Astrocyte (in vitro differentiated cells and primary cell): ENCODE measurements around the gene MYO16. TPM values are rescaled to one million over a fixed set of nuclear protein-coding genes. Genes with fewer than 3 reads are reported as not detected.
A peak's percentile ranks its signal among the peaks of the same experiment; 100 is the strongest.

ENCODE experiments used
- DNase-seq: peaks from one replicate; pipeline ENCODE4 v3.0.0-alpha.2; 2010; ENCODE audit warnings: low read depth
- FAIRE-seq: peaks from 2 replicates; lab custom pipeline; 2011; peaks lifted over from hg19 to GRCh38; lab: Jason Lieb, UNC
- H2AFZ ChIP-seq: 2 replicates; pipeline ENCODE4 v1.6.0; 2012; ENCODE audit warnings: low read depth, low read length, inconsistent platforms
- H3K27ac ChIP-seq: 2 replicates; pipeline ENCODE4 v1.5.1; 2011; ENCODE audit warnings: low read depth, low read length, inconsistent platforms
- H3K27me3 ChIP-seq: 2 replicates; pipeline ENCODE4 v1.6.0; 2011; ENCODE audit warnings: low read length, inconsistent platforms; ENCODE audit not compliant: insufficient read depth
- H3K36me3 ChIP-seq: 2 replicates; pipeline ENCODE4 v1.5.1; 2011; ENCODE audit warnings: low read length, inconsistent platforms; ENCODE audit not compliant: insufficient read depth
- H3K4me1 ChIP-seq: 2 replicates; pipeline ENCODE4 v1.5.1; 2011; ENCODE audit warnings: low read length, inconsistent platforms; ENCODE audit not compliant: insufficient read depth
- H3K4me2 ChIP-seq: 2 replicates; pipeline ENCODE4 v1.6.0; 2012; ENCODE audit warnings: low read length, inconsistent platforms
- H3K4me3 ChIP-seq: 2 replicates; pipeline ENCODE4 v1.5.1; 2011; ENCODE audit warnings: low read depth, mild to moderate bottlenecking, low read length, inconsistent platforms; ENCODE audit not compliant: insufficient read depth
- H3K79me2 ChIP-seq: 2 replicates; pipeline ENCODE4 v1.6.0; 2012; ENCODE audit warnings: mild to moderate bottlenecking, low read length, inconsistent platforms; ENCODE audit not compliant: insufficient read depth
- H3K9ac ChIP-seq: 2 replicates; pipeline ENCODE4 v1.6.0; 2012; ENCODE audit warnings: mild to moderate bottlenecking, low read length, inconsistent platforms
- H3K9me3 ChIP-seq: 2 replicates; pipeline ENCODE4 v1.5.1; 2012; ENCODE audit warnings: low read depth, mild to moderate bottlenecking, low read length, inconsistent platforms; ENCODE audit not compliant: insufficient read depth
- H4K20me1 ChIP-seq: 2 replicates; pipeline ENCODE4 v1.6.0; 2012; ENCODE audit warnings: low read length, inconsistent platforms; ENCODE audit not compliant: insufficient read depth
- H3K27ac Mint-ChIP-seq: one replicate; pipeline ENCODE4 v1.8.0; 2021; ENCODE audit warnings: mild to moderate bottlenecking, mixed read lengths; ENCODE audit not compliant: unreplicated experiment
- H3K27me3 Mint-ChIP-seq: one replicate; pipeline ENCODE4 v1.8.0; 2021; ENCODE audit warnings: low read depth, mixed read lengths; ENCODE audit not compliant: unreplicated experiment
- H3K36me3 Mint-ChIP-seq: one replicate; pipeline ENCODE4 v1.8.0; 2021; ENCODE audit warnings: low read depth, mixed read lengths; ENCODE audit not compliant: unreplicated experiment
- H3K4me1 Mint-ChIP-seq: one replicate; pipeline ENCODE4 v1.8.0; 2021; ENCODE audit warnings: low read depth, mixed read lengths; ENCODE audit not compliant: unreplicated experiment
- H3K4me3 Mint-ChIP-seq: one replicate; pipeline ENCODE4 v1.8.0; 2021; ENCODE audit warnings: mild to moderate bottlenecking, moderate library complexity, mixed read lengths; ENCODE audit not compliant: unreplicated experiment
- H3K9me3 Mint-ChIP-seq: one replicate; pipeline ENCODE4 v1.8.0; 2021; ENCODE audit warnings: mild to moderate bottlenecking, mixed read lengths; ENCODE audit not compliant: unreplicated experiment
- CTCF ChIP-seq: IDR thresholded peaks from 2 replicates; pipeline ENCODE4 v1.5.1; 2011; ENCODE audit warnings: low read depth, mild to moderate bottlenecking, inconsistent platforms, low read length, moderate library complexity; ENCODE audit not compliant: insufficient read depth
- EZH2 ChIP-seq: IDR thresholded peaks from 2 replicates; pipeline ENCODE4 v1.6.1; 2012; ENCODE audit warnings: mild to moderate bottlenecking, low read length, inconsistent platforms; ENCODE audit not compliant: insufficient read depth
- total RNA-seq: library from RNA; stranded (reverse); gene quantifications from 2 replicates; pipeline ENCODE4 v1.2.1, GENCODE V29; 2021

Gene MYO16
- total RNA-seq, 1 donor from 2014 or later = 0.14 TPM

GRCh38 chr13:109151255-109151654, 521.8 kb downstream of the MYO16 start:
- H3K9me3 ChIP-seq = no peaks in the 10 kb centered on the region
- H3K4me3 ChIP-seq = no peak overlapping the region
- DNase-seq = no peak
- H3K27ac Mint-ChIP-seq = no peak overlapping the region
- no peak overlapping the region for H3K27ac ChIP-seq
- TF ChIP-seq EZH2 = no peak
- TF ChIP-seq CTCF = no peak
- H3K79me2 ChIP-seq = no peaks in the 10 kb centered on the region
- H2AFZ ChIP-seq = no peak overlapping the region
- H3K4me3 Mint-ChIP-seq = no peak overlapping the region
- H3K4me1 Mint-ChIP-seq = peaks cover 34% of the 10 kb centered on the region
- no peaks in the 10 kb centered on the region for H3K27me3 Mint-ChIP-seq
- peak overlapping the region; percentile 14 for H3K4me2 ChIP-seq
- H4K20me1 ChIP-seq = no peaks in the 10 kb centered on the region
- no peaks in the 10 kb centered on the region for H3K36me3 Mint-ChIP-seq
- H3K9me3 Mint-ChIP-seq = no peaks in the 10 kb centered on the region
- H3K9ac ChIP-seq = peak overlapping the region; percentile 5
- H3K36me3 ChIP-seq = no peaks in the 10 kb centered on the region
- no peak for FAIRE-seq
- H3K27me3 ChIP-seq = no peaks in the 10 kb centered on the region
- H3K4me1 ChIP-seq = peaks cover 54% of the 10 kb centered on the region

GRCh38 chr13:109151696-109152095, 522.3 kb downstream of the MYO16 start:
- Histone ChIP-seq H3K4me1 (peaks cover 54% of the 10 kb centered on the region), H4K20me1 (no peaks in the 10 kb centered on the region), H3K9ac (peak overlapping the region; percentile 5), H3K27ac (no peak overlapping the region), H3K27me3 (no peaks in the 10 kb centered on the region), H2AFZ (no peak overlapping the region), H3K36me3 (no peaks in the 10 kb centered on the region), H3K4me3 (no peak overlapping the region), H3K9me3 (no peaks in the 10 kb centered on the region), H3K4me2 (peak overlapping the region; percentile 14), H3K79me2 (no peaks in the 10 kb centered on the region)
- DNase-seq (no peak), FAIRE-seq (no peak)
- Mint-ChIP-seq H3K27me3 (no peaks in the 10 kb centered on the region), H3K4me3 (no peak overlapping the region), H3K4me1 (peaks cover 38% of the 10 kb centered on the region), H3K27ac (no peak overlapping the region), H3K9me3 (no peaks in the 10 kb centered on the region), H3K36me3 (no peaks in the 10 kb centered on the region)
- TF ChIP-seq CTCF (no peak), EZH2 (no peak)

GRCh38 chr13:109152311-109152820, 523.0 kb downstream of the MYO16 start:
- TF ChIP-seq CTCF (no peak), EZH2 (no peak)
- DNase-seq = no peak
- no peak for FAIRE-seq
- no peaks in the 10 kb centered on the region for H3K36me3 ChIP-seq
- no peaks in the 10 kb centered on the region for H3K36me3 Mint-ChIP-seq
- no peaks in the 10 kb centered on the region for H3K27me3 Mint-ChIP-seq
- H3K27ac Mint-ChIP-seq = peak overlapping the region; percentile 28
- H3K79me2 ChIP-seq = no peaks in the 10 kb centered on the region
- no peak overlapping the region for H3K4me3 ChIP-seq
- no peak overlapping the region for H3K9ac ChIP-seq
- no peaks in the 10 kb centered on the region for H3K27me3 ChIP-seq
- H2AFZ ChIP-seq = no peak overlapping the region
- peaks cover 43% of the 10 kb centered on the region for H3K4me1 Mint-ChIP-seq
- H3K9me3 ChIP-seq = no peaks in the 10 kb centered on the region
- H4K20me1 ChIP-seq = no peaks in the 10 kb centered on the region
- H3K4me2 ChIP-seq = no peak overlapping the region
- H3K27ac ChIP-seq = no peak overlapping the region
- peaks cover 51% of the 10 kb centered on the region for H3K4me1 ChIP-seq
- H3K9me3 Mint-ChIP-seq = no peaks in the 10 kb centered on the region
- no peak overlapping the region for H3K4me3 Mint-ChIP-seq
